Measurements from ENCODE around the gene PHC1.

Gene PHC1

GRCh38 chr12:8950221-8950527, 35.9 kb downstream of the PHC1 start:
- peak; percentile 1 for DNase-seq (ENCODE audit: low read depth)

GRCh38 chr12:8950702-8951478, 36.6 kb downstream of the PHC1 start:
- DNase-seq (ENCODE audit: low read depth), result no peak

GRCh38 chr12:8951744-8952143, 37.4 kb downstream of the PHC1 start:
- DNase-seq (ENCODE audit: low read depth), result no peak

- no peak for DNase-seq (ENCODE audit: low read depth)
Observed at GRCh38 chr12:8953773-8954402, 39.6 kb downstream of the PHC1 start.

GRCh38 chr12:8956073-8956472, 41.8 kb downstream of the PHC1 start:
- DNase-seq (ENCODE audit: low read depth), result no peak

GRCh38 chr12:8956772-8957171, 42.5 kb downstream of the PHC1 start:
- DNase-seq (ENCODE audit: low read depth), result no peak

- DNase-seq (ENCODE audit: low read depth), result no peak
Observed at GRCh38 chr12:8957561-8957960, 43.3 kb downstream of the PHC1 start.

- no peak for DNase-seq (ENCODE audit: low read depth)
Observed at GRCh38 chr12:8958066-8958465, 43.8 kb downstream of the PHC1 start.

- DNase-seq (ENCODE audit: low read depth), result no peak
Observed at GRCh38 chr12:8960176-8960575, 45.9 kb downstream of the PHC1 start.

- no peak for DNase-seq (ENCODE audit: low read depth)
Observed at GRCh38 chr12:8968761-8969160, 54.5 kb downstream of the PHC1 start.

GRCh38 chr12:8969861-8970411, 55.6 kb downstream of the PHC1 start:
- no peak for DNase-seq (ENCODE audit: low read depth)

GRCh38 chr12:8970432-8970831, 56.1 kb downstream of the PHC1 start:
- DNase-seq (ENCODE audit: low read depth), result no peak

GRCh38 chr12:8980137-8980536, 65.8 kb downstream of the PHC1 start:
- no peak for DNase-seq (ENCODE audit: low read depth)

- no peak for DNase-seq (ENCODE audit: low read depth)
Observed at GRCh38 chr12:8985213-8985754, 71.0 kb downstream of the PHC1 start.

GRCh38 chr12:8987163-8987562, 72.9 kb downstream of the PHC1 start:
- no peak for DNase-seq (ENCODE audit: low read depth)

GRCh38 chr12:8987685-8988084, 73.4 kb downstream of the PHC1 start:
- DNase-seq (ENCODE audit: low read depth), result no peak

GRCh38 chr12:8989413-8989812, 75.1 kb downstream of the PHC1 start, which contains the start of gene KLRG1:
KLRG1 (plus strand) TSS chr12:8989546; CDS start chr12:8989636, 90 bp downstream.
- DNase-seq (ENCODE audit: low read depth), result no peak

All from non-pigmented ciliary epithelial cell (primary cell).